ENCODE measurements around the gene MTOR.

DNA sequence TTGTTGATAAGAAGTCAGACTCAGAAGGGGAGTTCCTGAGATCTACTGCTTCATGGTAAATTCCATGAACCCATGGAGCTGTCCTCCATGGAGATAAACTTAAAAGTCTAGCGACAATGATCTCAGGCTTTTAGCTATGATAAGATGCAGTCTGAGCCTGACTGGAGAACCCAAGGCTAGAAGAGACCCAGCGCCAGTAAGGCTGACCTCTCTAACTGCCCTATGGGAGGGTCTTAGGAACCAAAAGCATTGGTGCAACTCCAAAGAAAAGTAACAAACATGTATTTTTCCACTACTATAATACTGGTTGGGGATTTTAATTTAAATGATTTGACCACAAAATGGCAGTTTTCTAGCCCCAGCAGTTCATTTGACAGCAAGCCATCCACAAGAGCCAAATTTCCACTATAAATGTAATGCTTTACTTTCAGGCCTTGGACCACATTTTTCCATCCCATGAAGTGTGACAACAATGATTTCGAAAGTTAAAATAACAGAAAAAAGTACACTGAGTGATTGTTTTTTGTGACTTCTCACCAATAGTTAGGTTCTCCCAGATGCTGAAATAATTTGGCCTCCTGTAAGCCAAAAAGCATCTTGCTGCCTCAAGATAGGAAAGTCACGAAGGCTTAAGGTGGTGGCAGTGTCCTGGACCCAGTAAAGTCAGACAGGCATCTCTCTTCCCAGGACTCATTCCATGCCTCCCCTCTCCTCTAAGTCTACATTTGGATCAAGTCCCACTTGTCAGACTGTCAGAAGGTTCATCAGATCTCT is 119.5 kb downstream of the MTOR start:
- TF ChIP-seq, protein P1, sequence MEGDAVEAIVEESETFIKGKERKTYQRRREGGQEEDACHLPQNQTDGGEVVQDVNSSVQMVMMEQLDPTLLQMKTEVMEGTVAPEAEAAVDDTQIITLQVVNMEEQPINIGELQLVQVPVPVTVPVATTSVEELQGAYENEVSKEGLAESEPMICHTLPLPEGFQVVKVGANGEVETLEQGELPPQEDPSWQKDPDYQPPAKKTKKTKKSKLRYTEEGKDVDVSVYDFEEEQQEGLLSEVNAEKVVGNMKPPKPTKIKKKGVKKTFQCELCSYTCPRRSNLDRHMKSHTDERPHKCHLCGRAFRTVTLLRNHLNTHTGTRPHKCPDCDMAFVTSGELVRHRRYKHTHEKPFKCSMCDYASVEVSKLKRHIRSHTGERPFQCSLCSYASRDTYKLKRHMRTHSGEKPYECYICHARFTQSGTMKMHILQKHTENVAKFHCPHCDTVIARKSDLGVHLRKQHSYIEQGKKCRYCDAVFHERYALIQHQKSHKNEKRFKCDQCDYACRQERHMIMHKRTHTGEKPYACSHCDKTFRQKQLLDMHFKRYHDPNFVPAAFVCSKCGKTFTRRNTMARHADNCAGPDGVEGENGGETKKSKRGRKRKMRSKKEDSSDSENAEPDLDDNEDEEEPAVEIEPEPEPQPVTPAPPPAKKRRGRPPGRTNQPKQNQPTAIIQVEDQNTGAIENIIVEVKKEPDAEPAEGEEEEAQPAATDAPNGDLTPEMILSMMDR (IDR thresholded peaks at IDR 0.05 in 8 of 11, conservative IDR thresholded peaks at IDR 0.05 in 3 of 11): no peak
- TF ChIP-seq POLR2A (IDR thresholded peaks at IDR 0.05) (no peak), POLR2AphosphoS5 (IDR thresholded peaks at IDR 0.05) (no peak)

Data from spleen (tissue), 7 donors.